SK-N-SH (cell line): ENCODE data around the gene COL4A2. TPM values are rescaled to one million over a fixed set of nuclear protein-coding genes. Genes with fewer than 3 reads are reported as not detected.
A peak's percentile ranks its signal among the peaks of the same experiment; 100 is the strongest.

ENCODE experiments used
- CTCF ChIA-PET: fragments of 300-600, 350-600 bp; formaldehyde crosslinking; extraction: SDS; loops from one replicate; lab custom pipeline; 2021; lab: Yijun Ruan, JAX
- POLR2A ChIA-PET: fragments of 350-600 bp; sonication (Branson Sonifier 250); formaldehyde crosslinking; extraction: SDS; loops from one replicate; lab custom pipeline; 2020; ENCODE audit warnings: antibody characterized with exemption, inconsistent platforms; lab: Yijun Ruan, JAX
- DNase-seq: peaks from one replicate; pipeline ENCODE4 v3.0.0; 2012
- H2AFZ ChIP-seq: fragments of 200-600 bp; sonication (generic); 2 replicates; pipeline ENCODE4 v1.8.1; 2016; ENCODE audit warnings: antibody characterized with exemption, mild to moderate bottlenecking, low read depth
- H3F3A ChIP-seq: fragments of 200-600 bp; sonication (generic); replicated peaks from 2 replicates; pipeline ENCODE3; 2016; ENCODE audit warnings: antibody characterized with exemption, mild to moderate bottlenecking; ENCODE audit not compliant: insufficient read depth
- H3K27ac ChIP-seq, 2 experiments: fragments of 200-500 bp in 1 of 2; fragments of 200-600 bp in 1 of 2; sonication (Bioruptor generic) in 1 of 2; sonication (generic), shearing (Covaris generic) in 1 of 2; 2 replicates each; pipeline versions ENCODE4 v1.5.1 to v1.6.1; 2014 to 2016; ENCODE audit warnings: low read depth in 2 of 2, inconsistent platforms in 1 of 2, low read length in 1 of 2, mild to moderate bottlenecking in 1 of 2, mixed read lengths in 1 of 2
- H3K27me3 ChIP-seq: fragments of 200-600 bp; sonication (generic), shearing (Covaris generic); 2 replicates; pipeline ENCODE4 v1.6.1; 2016; ENCODE audit warnings: mixed run types; ENCODE audit not compliant: insufficient read depth
- H3K36me3 ChIP-seq, 2 experiments: fragments of 200-500 bp in 1 of 2; fragments of 200-600 bp in 1 of 2; sonication (Bioruptor generic) in 1 of 2; sonication (generic) in 1 of 2; replicated peaks in 1 of 2; 2 replicates each; pipeline versions ENCODE3 to v1.5.1; 2014 to 2016; ENCODE audit warnings: low read length in 1 of 2, mild to moderate bottlenecking in 1 of 2; ENCODE audit not compliant: insufficient read depth in 2 of 2, control insufficient read depth in 1 of 2
- H3K4me1 ChIP-seq, 2 experiments: fragments of 200-500 bp in 1 of 2; fragments of 200-600 bp in 1 of 2; sonication (Bioruptor generic) in 1 of 2; sonication (generic), shearing (Covaris generic) in 1 of 2; 2 replicates each; pipeline versions ENCODE4 v1.5.1 to v1.6.1; 2014 to 2016; ENCODE audit warnings: low read depth in 1 of 2, low read length in 1 of 2, mixed run types in 1 of 2; ENCODE audit not compliant: insufficient read depth in 2 of 2, control insufficient read depth in 1 of 2
- H3K4me2 ChIP-seq: fragments of 200-600 bp; sonication (generic), shearing (Covaris generic); 2 replicates; pipeline ENCODE4 v1.6.1; 2017; ENCODE audit warnings: mixed run types
- H3K4me3 ChIP-seq, 2 experiments: fragments of 200-500 bp in 1 of 2; fragments of 200-600 bp in 1 of 2; sonication (Bioruptor generic) in 1 of 2; sonication (generic), shearing (Covaris generic) in 1 of 2; 2 replicates each; pipeline versions ENCODE4 v1.5.1 to v1.8.1; 2014 to 2016; ENCODE audit warnings: low read depth in 2 of 2, inconsistent platforms in 1 of 2, low read length in 1 of 2, mild to moderate bottlenecking in 1 of 2, mixed read lengths in 1 of 2, moderate library complexity in 1 of 2
- H3K79me2 ChIP-seq: fragments of 200-600 bp; sonication (generic); 2 replicates; pipeline ENCODE4 v1.8.1; 2017; ENCODE audit warnings: mild to moderate bottlenecking; ENCODE audit not compliant: insufficient read depth
- H3K9ac ChIP-seq: fragments of 200-600 bp; sonication (generic); 2 replicates; pipeline ENCODE4 v1.6.1; 2017; ENCODE audit warnings: mixed run types
- H3K9me2 ChIP-seq: fragments of 200-600 bp; sonication (generic); 2 replicates; pipeline ENCODE4 v1.6.1; 2017; ENCODE audit warnings: mixed run types
- H3K9me3 ChIP-seq: fragments of 200-600 bp; sonication (generic); 2 replicates; pipeline ENCODE4 v1.6.1; 2017; ENCODE audit warnings: mixed run types, mild to moderate bottlenecking, moderate library complexity
- H4K20me1 ChIP-seq: fragments of 200-600 bp; sonication (generic); 2 replicates; pipeline ENCODE4 v1.6.1; 2017; ENCODE audit warnings: mild to moderate bottlenecking, mixed run types; ENCODE audit not compliant: insufficient read depth
- CHD2 ChIP-seq: fragments of 150-350 bp; IDR thresholded peaks from 2 replicates; pipeline ENCODE4 v1.6.1; 2018; ENCODE audit warnings: low read length; ENCODE audit not compliant: partially characterized antibody
- CTCF ChIP-seq: fragments of 200-600 bp; sonication (generic); IDR thresholded peaks from 2 replicates; pipeline ENCODE4 v1.6.1; 2017; ENCODE audit warnings: antibody characterized with exemption, mild to moderate bottlenecking, moderate library complexity
- FOSL2 ChIP-seq: IDR thresholded peaks from 2 replicates; pipeline ENCODE4 v1.4.0; 2012; ENCODE audit warnings: low read depth, mild to moderate bottlenecking, moderate library complexity, borderline replicate concordance
- IRF3 ChIP-seq: fragments of 150-350 bp; IDR thresholded peaks from 2 replicates; pipeline ENCODE4 v1.6.1; 2016; ENCODE audit warnings: mild to moderate bottlenecking, low read depth, low read length
- RFX5 ChIP-seq: IDR thresholded peaks from 2 replicates; pipeline ENCODE4 v1.6.1; 2012; ENCODE audit warnings: mild to moderate bottlenecking, improper control_type of control experiment, low read length
- SIN3A ChIP-seq: IDR thresholded peaks from 2 replicates; pipeline ENCODE4 v1.6.1; 2012; ENCODE audit warnings: low read depth, mild to moderate bottlenecking, low read length, moderate library complexity, borderline replicate concordance
- SMC3 ChIP-seq: IDR thresholded peaks from 2 replicates; pipeline ENCODE4 v1.6.1; 2012; ENCODE audit warnings: low read depth, low read length, improper control_type of control experiment
- TAF1 ChIP-seq: IDR thresholded peaks from 2 replicates; pipeline ENCODE4 v1.6.1; 2012; ENCODE audit warnings: low read depth, mild to moderate bottlenecking, low read length, moderate library complexity, borderline replicate concordance
- TCF12 ChIP-seq: IDR thresholded peaks from 2 replicates; pipeline ENCODE4 v1.4.0; 2012
- TEAD4 ChIP-seq: IDR thresholded peaks from 2 replicates; pipeline ENCODE4 v1.4.0; 2012; ENCODE audit warnings: mild to moderate bottlenecking, borderline replicate concordance; ENCODE audit not compliant: insufficient read depth
- USF1 ChIP-seq: IDR thresholded peaks from 2 replicates; pipeline ENCODE4 v1.4.0; 2012; ENCODE audit warnings: low read depth, borderline replicate concordance
- WGBS: methylation state at CpG from one replicate; pipeline ENCODE4 v1.1.6; 2017; ENCODE audit warnings: low lambda C conversion rate; 5-methylcytosine and 5-hydroxymethylcytosine counted together
- polyA plus RNA-seq, 3 experiments: library from polyadenylated mRNA; depleted of rRNA; stranded (reverse); fragments of >200 nt; gene quantifications; 2 replicates each; pipeline ENCODE4 v1.2.3, GENCODE V29; 2012

Gene COL4A2
- polyA plus RNA-seq, 1 of the 3 experiments (the other 2 are of a cell fraction): 137 TPM

GRCh38 chr13:110381029-110381360, 73.9 kb downstream of the COL4A2 start:
- Histone ChIP-seq H3K4me3 (no peak overlapping the region), H3K9me3 (no peaks in the 10 kb centered on the region), H3K9ac (no peak overlapping the region), H2AFZ (no peak overlapping the region), H3K4me2 (no peak overlapping the region), H3K36me3 (peaks cover 0 to 7% of the 10 kb centered on the region in 2 experiments), H3K9me2 (no peaks in the 10 kb centered on the region), H3K79me2 (peaks cover 73% of the 10 kb centered on the region), H4K20me1 (no peaks in the 10 kb centered on the region), H3K4me1 (peaks cover 9 to 16% of the 10 kb centered on the region in 2 experiments; a peak in 3 of 4 replicates), H3F3A (peaks cover 18% of the 10 kb centered on the region), H3K27ac (peak overlapping the region in 1 of 2 experiments; percentile 48; a peak in 2 of 4 replicates), H3K27me3 (no peaks in the 10 kb centered on the region)
- no peak for DNase-seq
- ChIA-PET POLR2A (no interaction called here), CTCF (interaction anchor here (1.0 kb wide), 1 partner anchor 10 kb away, joined by 3 read pairs; no protein-coding TSS in a partner anchor)
- TF ChIP-seq SIN3A (no peak), TAF1 (no peak), USF1 (no peak), TCF12 (no peak), CTCF (no peak), RFX5 (no peak), CHD2 (no peak), TEAD4 (no peak), IRF3 (no peak)
- WGBS: 97% methylated on average over 12 of the region's 12 CpGs

GRCh38 chr13:110382229-110382628, 75.1 kb downstream of the COL4A2 start:
- no peaks in the 10 kb centered on the region for H4K20me1 ChIP-seq
- no peak for DNase-seq
- peaks cover 0 to 7% of the 10 kb centered on the region in 2 experiments for H3K36me3 ChIP-seq
- no peak overlapping the region for H3K4me3 ChIP-seq
- no peaks in the 10 kb centered on the region for H3K27me3 ChIP-seq
- H3K9me2 ChIP-seq: no peaks in the 10 kb centered on the region
- H3K27ac ChIP-seq: peak overlapping the region in 1 of 2 experiments; percentile 48; a peak in 2 of 4 replicates
- TF ChIP-seq FOSL2 (peak; percentile 20; the same call in 1 of the 2 replicates), TCF12 (peak; percentile 13; the same call in 1 of the 2 replicates), SMC3 (no peak)
- 76% methylated on average over 3 of the region's 3 CpGs for WGBS
- H3F3A ChIP-seq: peaks cover 18% of the 10 kb centered on the region
- peaks cover 5 to 9% of the 10 kb centered on the region in 2 experiments; a peak in 2 of 4 replicates for H3K4me1 ChIP-seq
- H3K9me3 ChIP-seq: no peaks in the 10 kb centered on the region
- no peak overlapping the region for H3K9ac ChIP-seq
- POLR2A ChIA-PET: no interaction called here
- H3K79me2 ChIP-seq: peaks cover 71% of the 10 kb centered on the region
- H3K4me2 ChIP-seq: no peak overlapping the region
- CTCF ChIA-PET: interaction anchor here (1.2 kb wide), 1 partner anchor 30 kb away, joined by 4 read pairs; no protein-coding TSS in a partner anchor
- H2AFZ ChIP-seq: no peak overlapping the region
